HG03460 (cell line): ENCODE data around the gene AP1S1.
"Not testable (repeated sequence)": the region's sequence is repeated elsewhere in the genome, so short reads cannot be mapped to it uniquely, and the experiment has no call there.

Source experiments
- ATAC-seq: cut with Tn5 transposase; IDR thresholded peaks from one replicate; pipeline ENCODE4 v1.9.1; 2021; ENCODE audit not compliant: unreplicated experiment

The AP1S1 gene

DNA sequence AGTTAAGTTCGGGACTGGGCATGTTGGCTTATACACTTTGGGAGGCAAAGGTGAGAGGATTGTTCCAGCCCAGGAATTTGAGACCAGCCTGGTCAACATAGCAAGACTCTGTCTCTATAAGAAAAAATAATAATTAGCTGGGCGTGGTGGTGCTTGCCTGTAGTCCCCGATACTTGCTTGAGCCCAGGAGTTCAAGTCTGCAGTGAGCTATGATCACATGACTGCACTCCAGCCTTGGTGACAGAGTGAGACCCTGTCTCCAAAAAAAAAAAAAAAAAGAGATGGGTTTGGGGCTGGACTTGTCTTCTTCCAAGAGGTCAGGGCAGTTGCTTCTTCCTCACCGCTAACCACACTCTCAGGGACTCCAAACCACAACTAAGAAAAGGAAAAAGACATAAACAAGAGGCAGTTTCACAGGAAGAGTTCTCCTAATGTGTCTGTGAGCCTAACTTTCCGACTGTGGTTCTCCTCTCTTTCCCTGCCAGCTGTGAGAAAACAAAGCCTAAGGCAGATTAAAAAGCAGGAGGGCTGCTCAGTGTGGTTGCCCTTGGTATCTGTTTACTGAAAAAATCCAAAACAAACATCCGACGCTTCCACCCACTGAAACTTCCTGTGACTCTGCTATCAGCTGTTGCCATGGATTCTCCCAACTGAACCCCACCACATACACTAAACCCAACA, 29.8 kb upstream of the AP1S1 start:
- ATAC-seq = no peak

DNA sequence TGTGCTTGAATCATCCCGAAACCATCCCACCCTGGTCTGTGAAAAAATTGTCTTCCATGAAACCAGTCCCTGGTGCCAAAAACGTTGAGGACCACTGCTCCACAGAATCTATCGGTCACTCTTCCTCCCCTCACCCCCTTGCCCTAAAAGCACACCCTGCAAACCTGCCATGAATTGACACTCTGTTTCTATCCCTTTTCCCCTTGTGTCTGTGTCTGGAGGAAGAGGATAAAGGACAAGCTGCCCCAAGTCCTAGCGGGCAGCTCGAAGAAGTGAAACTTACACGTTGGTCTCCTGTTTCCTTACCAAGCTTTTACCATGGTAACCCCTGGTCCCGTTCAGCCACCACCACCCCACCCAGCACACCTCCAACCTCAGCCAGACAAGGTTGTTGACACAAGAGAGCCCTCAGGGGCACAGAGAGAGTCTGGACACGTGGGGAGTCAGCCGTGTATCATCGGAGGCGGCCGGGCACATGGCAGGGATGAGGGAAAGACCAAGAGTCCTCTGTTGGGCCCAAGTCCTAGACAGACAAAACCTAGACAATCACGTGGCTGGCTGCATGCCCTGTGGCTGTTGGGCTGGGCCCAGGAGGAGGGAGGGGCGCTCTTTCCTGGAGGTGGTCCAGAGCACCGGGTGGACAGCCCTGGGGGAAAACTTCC, 28.2 kb upstream of the AP1S1 start:
- ATAC-seq = peak; percentile 61

DNA sequence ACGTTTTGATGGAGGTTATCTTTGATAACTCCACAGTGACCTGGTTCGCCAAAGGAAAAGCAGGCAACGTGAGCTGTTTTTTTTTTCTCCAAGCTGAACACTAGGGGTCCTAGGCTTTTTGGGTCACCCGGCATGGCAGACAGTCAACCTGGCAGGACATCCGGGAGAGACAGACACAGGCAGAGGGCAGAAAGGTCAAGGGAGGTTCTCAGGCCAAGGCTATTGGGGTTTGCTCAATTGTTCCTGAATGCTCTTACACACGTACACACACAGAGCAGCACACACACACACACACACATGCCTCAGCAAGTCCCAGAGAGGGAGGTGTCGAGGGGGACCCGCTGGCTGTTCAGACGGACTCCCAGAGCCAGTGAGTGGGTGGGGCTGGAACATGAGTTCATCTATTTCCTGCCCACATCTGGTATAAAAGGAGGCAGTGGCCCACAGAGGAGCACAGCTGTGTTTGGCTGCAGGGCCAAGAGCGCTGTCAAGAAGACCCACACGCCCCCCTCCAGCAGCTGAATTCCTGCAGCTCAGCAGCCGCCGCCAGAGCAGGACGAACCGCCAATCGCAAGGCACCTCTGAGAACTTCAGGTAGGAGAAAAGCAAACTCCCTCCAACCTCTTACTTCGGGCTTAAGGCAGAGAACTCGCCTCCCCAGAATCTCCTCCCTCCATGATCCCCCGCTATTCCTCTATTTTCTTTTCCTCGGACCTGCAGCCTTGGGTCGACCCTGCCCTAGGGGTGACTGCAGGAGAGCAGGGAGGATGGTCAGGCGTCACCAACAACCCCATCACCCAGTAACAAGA, 27.4 kb upstream of the AP1S1 start, which contains the start of gene SERPINE1:
Gene SERPINE1, plus strand, starts transcription at position 454 of the 809 bp plus-strand sequence. CDS start 1,290 bp downstream, outside the sequence.
- ATAC-seq = peak; percentile 55

DNA sequence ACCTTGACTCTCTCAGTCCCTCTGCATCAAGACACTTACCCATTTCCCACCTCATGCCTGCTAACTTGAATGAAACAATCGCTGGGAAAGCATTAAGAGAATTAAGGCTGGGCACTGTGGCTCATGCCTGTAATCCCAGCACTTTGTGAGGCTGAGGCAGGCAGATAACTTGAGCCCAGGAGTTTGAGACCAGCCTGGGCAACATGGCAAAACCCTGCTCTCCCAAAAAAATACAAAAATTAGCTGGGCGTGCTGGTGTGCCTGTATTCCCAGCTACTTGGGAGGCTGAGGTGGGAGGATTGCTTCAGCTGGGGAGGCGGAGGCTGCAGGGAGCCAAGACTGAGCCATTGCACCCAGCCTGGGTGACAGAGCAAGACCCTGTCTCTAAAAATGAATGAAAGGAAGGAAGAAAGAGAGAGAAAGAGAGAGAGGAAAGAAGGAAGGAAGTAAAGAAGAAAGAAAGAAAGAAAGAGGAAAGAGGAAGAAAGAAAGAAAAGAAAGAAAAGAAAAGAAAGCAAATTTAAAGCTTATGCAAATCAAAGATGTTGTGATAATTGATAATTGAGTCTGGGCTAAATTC, 26.7 kb upstream of the AP1S1 start:
- ATAC-seq = no peak

DNA sequence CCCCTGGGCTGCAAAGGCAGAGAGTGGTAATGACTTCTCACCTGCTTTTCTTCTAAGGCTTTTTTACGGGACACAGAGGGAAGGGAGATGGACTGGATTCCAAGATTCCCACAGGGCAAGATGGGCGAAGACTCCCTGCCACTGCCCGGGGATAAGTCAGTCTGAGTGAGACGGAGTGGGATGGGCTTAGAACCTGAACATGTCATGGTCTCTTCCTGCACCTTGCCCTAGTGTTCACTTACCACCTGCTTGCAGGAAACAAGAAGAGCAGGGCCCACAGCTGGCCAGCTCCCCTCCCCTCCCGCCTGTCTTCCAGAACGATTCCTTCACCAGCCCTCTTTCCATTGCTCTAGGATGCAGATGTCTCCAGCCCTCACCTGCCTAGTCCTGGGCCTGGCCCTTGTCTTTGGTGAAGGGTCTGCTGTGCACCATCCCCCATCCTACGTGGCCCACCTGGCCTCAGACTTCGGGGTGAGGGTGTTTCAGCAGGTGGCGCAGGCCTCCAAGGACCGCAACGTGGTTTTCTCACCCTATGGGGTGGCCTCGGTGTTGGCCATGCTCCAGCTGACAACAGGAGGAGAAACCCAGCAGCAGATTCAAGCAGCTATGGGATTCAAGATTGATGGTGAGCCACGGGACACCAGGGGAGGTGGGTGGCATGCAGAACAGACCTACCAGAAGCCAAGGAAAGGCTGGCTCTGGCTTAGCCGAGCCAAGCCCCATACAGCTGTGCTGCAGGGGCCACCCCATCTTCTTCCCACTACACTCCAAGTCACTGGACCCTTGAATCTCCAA, 26.0 kb upstream of the AP1S1 start:
- ATAC-seq = no peak

DNA sequence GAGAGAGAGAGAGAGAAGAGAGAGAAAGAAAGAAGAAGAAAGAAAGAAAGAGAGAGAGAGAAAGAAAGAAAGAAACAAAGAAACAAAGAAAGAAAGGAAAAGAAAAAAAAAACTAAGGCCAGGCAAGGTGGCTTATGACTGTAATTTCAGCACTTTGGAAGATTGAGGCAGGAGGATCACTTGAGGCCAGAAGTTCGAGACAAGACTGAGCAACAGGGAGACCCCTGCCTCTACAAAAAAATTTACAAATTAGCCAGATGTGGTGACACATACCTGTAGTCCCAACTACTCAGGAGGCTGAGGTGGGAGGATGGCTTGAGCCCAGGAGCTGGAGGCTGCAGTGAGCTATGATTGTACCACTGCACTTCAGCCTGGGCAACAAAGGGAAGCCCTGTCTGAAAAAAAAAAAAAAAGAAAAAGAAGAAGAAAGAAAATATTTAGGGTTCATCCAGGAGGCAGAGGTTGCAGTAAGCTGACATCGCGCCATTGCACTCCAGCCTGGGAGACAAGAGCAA, 24.6 kb upstream of the AP1S1 start:
- ATAC-seq = no peak

DNA sequence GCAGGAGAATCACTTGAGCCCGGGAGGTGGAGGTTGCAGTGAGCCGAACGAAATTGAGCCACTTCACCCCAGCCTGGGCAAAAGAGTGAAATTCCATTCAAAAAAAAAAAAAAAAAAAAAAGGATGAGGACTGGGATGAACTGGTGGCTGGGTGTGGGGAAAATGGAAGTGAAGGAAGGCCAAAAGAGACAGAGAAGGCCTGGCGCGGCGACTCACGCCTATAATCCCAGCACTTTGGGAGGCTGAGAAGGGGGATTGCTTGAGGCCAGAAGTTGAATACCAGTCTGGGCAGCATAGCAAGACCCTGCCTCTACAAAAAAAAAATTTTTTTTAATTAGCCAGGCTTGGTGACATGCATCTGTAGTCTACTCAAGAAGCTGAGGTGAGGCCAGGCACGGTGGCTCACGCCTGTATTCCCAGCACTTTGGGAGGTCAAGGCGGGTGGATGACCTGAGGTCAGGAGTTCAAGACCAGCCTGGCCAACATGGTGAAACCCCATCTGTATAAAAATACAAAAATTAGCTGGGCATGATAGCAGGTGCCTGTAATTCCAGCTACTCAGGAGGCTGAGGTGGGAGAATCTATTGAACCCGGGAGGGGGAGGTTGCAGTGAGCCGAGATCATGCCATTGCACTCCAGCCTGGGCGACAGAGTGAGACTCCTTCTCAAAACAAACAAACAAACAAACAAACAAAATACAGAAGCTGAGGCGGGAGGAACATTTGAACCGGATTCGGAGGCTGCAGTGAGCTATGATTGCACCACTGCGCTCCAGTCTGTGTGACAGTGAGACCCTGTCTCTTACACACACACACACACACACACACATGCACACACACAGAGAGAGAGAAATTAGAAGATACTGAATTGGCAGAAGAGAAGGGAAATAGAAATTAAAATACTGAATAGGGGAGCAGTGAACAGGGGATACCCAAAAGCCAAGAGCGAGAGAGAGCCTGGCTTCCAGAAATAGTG, 21.4 kb upstream of the AP1S1 start:
- not testable (repeated sequence) for ATAC-seq

DNA sequence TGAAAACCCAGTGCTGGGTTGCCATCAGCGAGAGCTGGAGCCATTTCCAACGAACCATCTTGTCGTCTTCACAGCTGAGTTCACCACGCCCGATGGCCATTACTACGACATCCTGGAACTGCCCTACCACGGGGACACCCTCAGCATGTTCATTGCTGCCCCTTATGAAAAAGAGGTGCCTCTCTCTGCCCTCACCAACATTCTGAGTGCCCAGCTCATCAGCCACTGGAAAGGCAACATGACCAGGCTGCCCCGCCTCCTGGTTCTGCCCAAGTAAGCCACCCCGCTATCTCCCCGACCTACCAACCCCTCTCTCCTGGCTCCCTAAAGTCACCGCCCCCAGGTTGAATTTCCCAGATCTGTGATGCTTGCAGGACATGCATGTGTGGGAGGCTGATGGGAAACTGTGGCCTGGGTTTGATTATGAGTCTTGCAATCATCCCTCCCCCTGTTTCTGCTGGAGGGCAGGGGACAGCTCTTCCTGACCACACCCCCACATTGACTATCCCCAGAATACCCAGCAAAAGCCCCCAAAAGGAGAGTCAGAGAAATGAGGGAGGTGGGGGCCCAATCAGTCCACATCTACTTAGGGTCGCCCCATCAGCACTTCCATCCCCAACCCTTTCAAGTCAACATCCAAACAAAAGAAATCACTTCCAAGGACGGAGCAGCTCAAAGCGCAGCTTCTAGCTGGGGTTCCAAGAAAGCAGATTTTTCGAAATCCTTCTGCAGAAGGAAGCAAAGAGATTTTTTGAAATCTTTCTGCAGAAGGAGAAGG, 20.5 kb upstream of the AP1S1 start:
- ATAC-seq = no peak

DNA sequence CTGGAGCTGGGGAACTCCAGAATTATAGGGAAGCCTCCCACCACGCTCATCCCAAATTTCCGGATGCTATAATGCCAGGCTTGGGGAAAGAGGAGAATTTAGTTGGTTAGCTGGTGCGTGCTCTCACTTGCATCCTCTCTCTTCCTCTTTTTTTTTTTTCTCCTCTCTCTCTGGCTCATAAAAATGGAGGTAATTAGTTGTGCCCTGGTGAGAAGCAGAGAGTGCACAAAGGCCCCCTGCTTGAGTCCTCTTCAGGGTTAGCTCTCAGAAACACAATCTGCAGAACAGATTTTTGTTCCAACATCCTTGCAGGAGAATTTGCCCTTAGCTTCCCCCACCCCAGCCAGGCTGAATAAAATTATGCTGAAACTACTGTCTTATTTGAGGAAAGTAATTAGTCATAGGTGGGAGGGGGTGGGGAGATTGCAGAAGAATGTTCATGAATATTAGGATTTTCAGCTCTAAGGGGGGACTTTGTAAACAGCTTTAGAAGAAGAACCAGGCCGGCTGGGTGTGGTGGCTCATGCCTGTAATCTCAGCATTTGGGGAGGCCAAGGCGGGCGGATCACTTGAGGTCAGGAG, 19.8 kb upstream of the AP1S1 start:
- no peak for ATAC-seq

DNA sequence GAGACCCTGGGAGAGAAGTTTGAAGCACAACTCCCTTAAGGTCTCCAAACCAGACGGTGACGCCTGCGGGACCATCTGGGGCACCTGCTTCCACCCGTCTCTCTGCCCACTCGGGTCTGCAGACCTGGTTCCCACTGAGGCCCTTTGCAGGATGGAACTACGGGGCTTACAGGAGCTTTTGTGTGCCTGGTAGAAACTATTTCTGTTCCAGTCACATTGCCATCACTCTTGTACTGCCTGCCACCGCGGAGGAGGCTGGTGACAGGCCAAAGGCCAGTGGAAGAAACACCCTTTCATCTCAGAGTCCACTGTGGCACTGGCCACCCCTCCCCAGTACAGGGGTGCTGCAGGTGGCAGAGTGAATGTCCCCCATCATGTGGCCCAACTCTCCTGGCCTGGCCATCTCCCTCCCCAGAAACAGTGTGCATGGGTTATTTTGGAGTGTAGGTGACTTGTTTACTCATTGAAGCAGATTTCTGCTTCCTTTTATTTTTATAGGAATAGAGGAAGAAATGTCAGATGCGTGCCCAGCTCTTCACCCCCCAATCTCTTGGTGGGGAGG, 16.5 kb upstream of the AP1S1 start:
- no peak for ATAC-seq

DNA sequence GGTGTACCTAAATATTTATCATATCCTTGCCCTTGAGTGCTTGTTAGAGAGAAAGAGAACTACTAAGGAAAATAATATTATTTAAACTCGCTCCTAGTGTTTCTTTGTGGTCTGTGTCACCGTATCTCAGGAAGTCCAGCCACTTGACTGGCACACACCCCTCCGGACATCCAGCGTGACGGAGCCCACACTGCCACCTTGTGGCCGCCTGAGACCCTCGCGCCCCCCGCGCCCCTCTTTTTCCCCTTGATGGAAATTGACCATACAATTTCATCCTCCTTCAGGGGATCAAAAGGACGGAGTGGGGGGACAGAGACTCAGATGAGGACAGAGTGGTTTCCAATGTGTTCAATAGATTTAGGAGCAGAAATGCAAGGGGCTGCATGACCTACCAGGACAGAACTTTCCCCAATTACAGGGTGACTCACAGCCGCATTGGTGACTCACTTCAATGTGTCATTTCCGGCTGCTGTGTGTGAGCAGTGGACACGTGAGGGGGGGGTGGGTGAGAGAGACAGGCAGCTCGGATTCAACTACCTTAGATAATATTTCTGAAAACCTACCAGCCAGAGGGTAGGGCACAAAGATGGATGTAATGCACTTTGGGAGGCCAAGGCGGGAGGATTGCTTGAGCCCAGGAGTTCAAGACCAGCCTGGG, 15.9 kb upstream of the AP1S1 start:
- ATAC-seq = peak; percentile 87

DNA sequence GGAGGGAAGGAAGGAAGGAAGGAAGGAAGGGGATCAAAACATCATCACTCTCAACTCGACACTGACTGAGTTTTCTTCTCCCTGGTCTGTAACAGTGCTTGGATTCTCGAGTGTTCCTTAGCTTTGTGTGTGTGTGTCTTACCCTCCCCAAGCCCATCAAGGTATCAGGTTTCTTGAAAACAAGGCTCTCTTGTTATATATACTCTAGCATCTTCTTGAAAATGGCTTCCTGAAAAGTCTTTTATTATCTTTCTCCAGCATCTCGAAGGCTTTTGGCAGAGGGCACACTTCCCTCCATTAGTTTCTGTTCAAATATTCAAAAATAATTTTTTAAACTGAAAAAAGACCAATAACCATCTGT, 14.0 kb upstream of the AP1S1 start:
- ATAC-seq = no peak

DNA sequence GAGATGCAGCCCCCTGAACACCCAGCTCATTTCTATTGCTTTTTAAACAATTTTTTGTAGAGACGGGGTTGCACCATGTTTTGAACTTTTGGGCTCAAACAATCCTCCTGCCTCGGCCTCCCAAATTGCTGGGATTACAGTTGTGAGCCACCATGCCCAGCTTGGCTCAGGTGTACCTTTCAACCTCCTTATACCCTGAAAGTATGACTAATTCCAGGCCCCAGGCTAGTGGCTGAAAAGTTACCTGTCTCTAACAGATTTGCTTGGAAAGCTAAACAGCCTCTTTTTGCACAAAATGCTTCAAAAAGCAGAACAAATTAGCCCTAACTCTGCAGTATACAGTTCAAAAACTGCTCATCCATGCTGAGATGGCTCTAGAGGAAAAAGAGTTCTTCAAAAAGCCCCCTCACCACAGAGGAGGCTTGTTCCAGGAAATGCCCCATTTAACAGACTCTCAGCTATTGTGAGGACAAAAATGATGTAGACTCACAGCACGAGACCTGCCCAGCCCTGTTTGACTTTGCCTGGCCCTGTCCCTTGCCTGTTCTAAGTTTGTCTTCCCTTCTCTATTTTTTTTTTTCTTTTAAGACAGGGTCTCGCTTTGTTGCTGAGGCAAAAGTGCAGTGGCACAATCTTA, 13.4 kb upstream of the AP1S1 start:
- ATAC-seq = no peak

DNA sequence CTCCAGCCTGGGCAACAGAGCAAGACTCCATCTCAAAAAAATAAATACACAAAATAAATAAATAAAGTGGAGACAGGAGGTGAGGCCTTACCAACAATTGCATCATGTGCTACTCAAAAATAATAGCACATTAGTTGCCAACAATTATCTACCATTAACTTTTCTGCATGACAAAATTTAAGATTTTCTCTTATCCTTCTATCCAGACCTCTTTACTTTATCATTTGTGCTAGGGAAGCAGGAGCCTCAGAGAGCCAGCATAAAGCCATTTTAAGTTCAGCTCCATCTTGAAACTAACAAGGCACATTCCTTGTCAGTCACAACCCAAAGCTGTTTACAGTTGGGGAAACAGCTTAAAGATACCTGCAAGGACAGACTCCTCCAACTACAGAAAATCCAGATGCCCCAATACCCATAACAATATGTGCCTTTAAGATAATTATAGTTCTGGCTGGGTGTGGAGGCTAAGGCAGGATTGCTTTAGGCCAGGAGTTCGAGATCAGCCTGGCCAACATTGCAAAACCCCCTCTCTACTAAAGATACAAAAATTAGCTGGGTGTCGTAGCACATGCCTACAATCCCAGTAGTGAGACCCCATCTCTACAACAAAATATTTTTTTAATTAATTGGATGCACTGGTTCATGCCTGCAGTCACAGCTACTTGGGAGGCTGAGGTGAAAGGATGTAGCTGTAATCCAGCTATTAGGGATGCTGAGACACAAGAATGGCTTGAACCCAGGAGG, 2.2 kb upstream of the AP1S1 start:
- ATAC-seq = no peak

DNA sequence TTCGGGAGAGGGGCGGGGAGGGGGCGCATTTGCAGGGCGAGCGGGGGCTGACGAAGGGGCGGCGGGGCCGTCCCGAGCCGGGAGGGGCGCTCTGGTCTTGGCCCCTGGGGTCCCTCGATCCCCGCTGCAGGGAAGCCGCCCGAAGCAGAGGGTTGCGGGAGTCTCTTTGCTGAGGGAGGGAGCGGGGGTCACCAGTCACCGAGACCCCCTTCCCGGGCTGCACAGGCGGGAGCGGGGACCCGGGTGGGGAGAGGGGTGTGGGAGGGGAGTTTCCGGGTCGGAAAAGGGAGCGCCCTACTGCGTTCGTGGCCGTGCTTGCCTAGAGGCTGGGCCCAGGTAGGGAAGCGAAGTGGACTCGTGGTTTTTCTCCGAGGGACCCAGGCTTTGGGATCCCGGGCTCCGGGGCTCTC, 422 bp downstream of the AP1S1 start:
- ATAC-seq = peak; percentile 11

DNA sequence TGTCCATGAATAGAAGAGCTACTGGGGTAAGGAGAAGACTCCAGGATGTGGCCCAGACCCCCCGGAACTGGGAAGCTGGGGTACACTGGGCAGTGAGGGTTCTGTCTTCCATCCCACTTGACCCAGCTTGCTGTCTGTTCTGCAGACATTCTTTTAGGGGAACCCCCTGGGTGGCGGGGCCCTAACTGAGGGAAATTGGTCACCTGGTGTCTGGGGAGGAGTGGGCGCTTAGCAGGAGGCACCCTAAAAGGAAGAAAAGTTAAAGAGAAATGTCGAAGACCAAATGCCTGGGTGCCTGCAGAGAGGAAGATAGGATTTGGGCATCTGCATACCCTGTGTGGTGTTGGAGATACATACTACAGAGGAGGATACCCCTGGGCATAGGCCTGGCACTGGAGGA, 1.0 kb downstream of the AP1S1 start:
- no peak for ATAC-seq
